Coronary artery (tissue), 2 donors: Measurements from ENCODE around the gene PWWP2B.

Experiments
- DNase-seq: peaks from one replicate; pipeline ENCODE4 v3.0.0-alpha.2; 2017; ENCODE audit warnings: low spot score
- H3K27ac ChIP-seq, 2 donors: fragments of 200-600 bp; sonication (generic); one replicate each; pipeline ENCODE4 v1.5.1; 2016 to 2019
- H3K4me3 ChIP-seq: fragments of 200-600 bp; sonication (generic); 2 replicates; pipeline ENCODE4 v1.5.1; 2016; ENCODE audit warnings: mild to moderate bottlenecking, moderate library complexity
- TF ChIP-seq, protein P1 (sequence below): fragments of 200-600 bp; sonication (generic); IDR thresholded peaks from one replicate; pipeline ENCODE4 v1.5.1; 2019; ENCODE audit warnings: antibody characterized with exemption

Gene PWWP2B

DNA sequence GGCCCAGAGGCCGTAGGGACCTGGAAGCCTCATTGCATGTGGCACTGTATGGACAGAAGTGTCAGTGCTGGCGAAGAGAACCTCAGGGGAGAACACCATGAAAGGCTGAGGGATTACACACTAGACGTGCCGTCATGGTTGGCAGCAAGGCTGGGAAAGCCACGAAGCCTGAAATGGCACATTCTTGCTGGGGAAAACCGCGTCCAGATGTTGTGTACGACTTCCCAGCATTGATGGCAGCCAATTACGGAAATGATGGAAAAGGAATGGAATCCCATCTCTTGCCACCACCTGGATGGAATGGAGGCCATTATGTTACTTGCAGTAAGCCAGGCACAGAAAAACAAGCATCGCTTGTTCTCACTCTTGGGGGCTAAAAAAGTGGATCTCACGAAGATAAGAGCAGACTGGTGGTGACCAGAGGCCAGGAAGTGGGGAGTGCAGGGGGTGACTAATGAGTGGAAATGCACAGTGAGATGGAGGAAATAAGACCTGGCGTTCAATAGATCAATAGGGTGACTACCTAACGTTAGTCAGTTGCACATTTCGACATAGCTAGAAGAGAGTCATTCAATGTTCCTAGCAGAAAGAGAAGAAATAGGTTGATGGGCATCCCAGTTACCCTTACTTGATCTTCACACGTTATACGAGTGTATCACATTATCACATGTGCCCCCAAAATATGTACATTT, 14.6 kb upstream of the PWWP2B start:
- DNase-seq: no peak

GRCh38 chr10:132383101-132383500, 13.9 kb upstream of the PWWP2B start:
- TF ChIP-seq, protein P1, sequence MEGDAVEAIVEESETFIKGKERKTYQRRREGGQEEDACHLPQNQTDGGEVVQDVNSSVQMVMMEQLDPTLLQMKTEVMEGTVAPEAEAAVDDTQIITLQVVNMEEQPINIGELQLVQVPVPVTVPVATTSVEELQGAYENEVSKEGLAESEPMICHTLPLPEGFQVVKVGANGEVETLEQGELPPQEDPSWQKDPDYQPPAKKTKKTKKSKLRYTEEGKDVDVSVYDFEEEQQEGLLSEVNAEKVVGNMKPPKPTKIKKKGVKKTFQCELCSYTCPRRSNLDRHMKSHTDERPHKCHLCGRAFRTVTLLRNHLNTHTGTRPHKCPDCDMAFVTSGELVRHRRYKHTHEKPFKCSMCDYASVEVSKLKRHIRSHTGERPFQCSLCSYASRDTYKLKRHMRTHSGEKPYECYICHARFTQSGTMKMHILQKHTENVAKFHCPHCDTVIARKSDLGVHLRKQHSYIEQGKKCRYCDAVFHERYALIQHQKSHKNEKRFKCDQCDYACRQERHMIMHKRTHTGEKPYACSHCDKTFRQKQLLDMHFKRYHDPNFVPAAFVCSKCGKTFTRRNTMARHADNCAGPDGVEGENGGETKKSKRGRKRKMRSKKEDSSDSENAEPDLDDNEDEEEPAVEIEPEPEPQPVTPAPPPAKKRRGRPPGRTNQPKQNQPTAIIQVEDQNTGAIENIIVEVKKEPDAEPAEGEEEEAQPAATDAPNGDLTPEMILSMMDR: no peak
- no peak overlapping the region for H3K27ac ChIP-seq
- DNase-seq: no peak
- H3K4me3 ChIP-seq: no peak overlapping the region

More for the DNA sequence above, 14.6 kb upstream of the PWWP2B start:
- Histone ChIP-seq H3K4me3 (no peak overlapping the region), H3K27ac (no peak overlapping the region)
- TF ChIP-seq, protein P1: no peak

DNA sequence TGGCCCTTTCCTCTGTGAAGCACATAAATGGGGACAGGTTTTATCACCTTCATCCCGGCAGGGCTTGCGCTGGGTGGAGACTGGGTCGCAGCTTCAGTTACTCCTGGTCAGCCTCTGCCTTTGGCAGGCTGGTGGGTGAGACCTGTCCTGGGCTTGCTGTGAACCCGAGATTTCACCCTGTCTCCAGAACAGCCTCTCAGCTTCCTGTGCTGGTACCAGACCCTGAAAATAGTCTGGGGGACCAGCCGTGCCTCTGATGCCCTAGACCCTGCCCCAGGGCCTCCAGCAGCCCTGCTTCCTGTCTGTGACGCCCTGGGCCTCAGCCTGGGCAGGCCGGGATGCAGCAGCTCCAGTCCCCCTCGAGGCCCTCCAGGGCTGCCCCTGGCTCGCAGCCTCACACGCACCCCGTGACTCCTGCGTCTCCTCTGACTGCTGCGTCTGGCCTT, 13.2 kb upstream of the PWWP2B start:
- Histone ChIP-seq H3K27ac (no peak overlapping the region), H3K4me3 (no peak overlapping the region)
- DNase-seq: no peak
- TF ChIP-seq, protein P1: no peak

DNA sequence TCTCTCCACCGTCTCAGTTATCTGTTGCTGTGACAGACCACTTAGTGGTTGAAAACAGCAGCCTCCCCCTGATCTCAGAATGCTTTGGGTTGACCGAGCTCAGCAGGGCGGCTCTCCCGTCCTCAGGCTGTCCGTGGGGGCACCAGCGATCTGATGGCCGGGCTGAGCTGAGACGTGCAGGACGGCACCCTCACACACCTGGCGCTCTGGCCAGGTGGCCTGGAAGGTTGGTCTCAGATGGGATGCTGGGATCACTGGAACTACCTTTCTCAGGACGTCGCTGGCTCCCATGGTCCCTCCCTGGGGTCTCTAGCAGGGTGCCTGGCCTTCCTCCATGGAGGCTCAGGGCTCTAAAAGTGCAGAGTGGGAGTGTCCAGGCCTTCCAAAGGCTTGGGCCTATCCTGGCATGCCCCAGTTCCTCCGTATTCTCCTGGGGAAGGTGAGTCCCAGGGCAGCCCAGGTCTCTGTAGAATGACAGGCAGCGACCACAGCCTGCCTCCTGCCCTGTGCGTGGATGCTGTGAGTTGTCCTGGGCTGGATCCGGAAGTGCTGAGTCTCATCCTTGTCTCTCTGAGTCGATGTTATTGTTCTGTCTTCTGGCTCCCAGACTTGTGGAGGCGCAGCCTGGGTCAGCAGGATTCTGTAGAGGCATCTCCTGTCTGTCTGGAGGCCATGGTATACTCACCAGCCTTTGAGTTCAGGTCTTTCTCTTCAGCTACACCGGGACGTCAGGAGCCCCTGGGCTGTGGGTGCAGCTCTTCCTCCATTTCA, 12.2 kb upstream of the PWWP2B start:
- TF ChIP-seq, protein P1: no peak
- Histone ChIP-seq H3K27ac (no peak overlapping the region), H3K4me3 (no peak overlapping the region)
- no peak for DNase-seq

DNA sequence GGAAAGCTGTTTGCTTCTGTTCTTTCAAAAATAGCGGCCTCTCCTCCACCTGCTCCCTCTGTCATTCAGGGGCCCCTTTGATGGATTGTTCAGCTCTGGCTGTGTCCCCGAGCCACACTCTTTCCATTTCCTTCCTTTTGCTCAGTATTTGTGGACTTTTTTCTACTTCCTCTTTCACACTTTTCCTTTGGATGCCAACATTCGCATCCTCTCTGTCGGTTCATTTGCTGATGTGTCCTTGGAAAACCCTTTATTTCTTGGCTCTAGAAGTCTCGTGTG, 11.7 kb upstream of the PWWP2B start:
- TF ChIP-seq, protein P1: no peak
- no peak for DNase-seq
- Histone ChIP-seq H3K27ac (no peak overlapping the region), H3K4me3 (no peak overlapping the region)

DNA sequence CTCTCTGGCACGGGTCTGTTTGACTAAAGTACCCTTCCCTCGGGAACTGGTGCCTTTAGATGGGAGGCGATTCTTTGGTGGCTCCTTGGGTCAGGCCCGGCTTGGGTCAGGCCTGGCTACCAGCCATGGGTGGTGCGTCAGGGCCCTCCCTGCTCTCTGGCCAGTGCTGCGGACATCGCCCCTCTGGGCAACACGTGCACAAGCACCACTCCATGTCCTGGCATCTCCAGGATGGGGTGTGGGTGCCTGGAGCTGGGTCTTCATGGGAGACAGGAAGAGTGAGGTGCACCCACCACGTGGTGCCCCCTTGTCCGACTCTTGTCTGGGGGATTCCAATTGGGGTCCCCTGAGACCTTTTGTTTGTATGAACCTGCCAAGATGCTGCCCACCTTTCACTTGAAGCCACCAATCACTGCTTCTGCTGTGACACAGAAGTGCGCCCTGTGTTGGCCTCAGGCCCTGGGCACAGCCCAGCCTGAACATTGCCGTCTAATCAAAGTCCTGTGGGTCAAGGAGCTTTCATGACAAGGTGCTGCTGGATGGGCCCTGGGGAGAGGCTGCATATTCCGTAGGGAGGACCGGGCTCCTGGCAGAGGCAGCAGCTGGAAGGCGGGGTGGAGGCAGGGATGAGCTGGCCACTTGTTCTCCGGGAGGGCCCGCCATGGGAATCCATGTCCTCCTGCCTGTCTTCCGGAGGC, 11.1 kb upstream of the PWWP2B start:
- TF ChIP-seq, protein P1: no peak

More for the DNA sequence above, 11.1 kb upstream of the PWWP2B start:
- no peak for DNase-seq
- H3K27ac ChIP-seq: no peak overlapping the region
- no peak overlapping the region for H3K4me3 ChIP-seq
